ENCODE data around the gene PNPLA6.

PNPLA6 gene

DNA sequence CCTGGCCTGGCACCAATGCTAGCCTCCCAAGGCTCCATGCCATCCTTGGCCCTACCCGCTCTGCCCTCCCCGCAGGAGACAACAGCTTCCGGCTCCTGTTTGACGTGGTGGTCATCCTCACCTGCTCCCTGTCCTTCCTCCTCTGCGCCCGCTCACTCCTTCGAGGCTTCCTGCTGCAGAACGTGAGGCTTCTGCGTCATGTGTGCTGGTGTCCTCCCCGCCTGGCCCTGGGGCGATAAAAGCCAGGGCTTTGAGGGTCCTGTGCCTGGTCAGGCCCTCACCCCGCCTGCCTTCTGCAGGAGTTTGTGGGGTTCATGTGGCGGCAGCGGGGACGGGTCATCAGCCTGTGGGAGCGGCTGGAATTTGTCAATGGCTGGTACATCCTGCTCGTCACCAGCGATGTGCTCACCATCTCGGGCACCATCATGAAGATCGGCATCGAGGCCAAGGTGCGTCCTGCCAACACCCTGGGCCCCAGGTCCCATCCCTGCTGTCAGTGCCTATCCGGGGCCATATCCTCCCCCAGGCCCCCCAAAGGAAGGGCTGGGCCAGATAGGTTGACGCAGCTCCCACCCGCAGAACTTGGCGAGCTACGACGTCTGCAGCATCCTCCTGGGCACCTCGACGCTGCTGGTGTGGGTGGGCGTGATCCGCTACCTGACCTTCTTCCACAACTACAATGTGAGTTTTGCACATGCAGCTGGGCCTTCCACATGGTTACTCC is 6.8 kb upstream of the PNPLA6 start:
- TF ChIP-seq POLR2AphosphoS5 (IDR thresholded peaks at IDR 0.05; ENCODE audit: low read depth, low read length) (no peak), TAF1 (IDR thresholded peaks at IDR 0.05; ENCODE audit: borderline replicate concordance, insufficient read depth, low read length) (no peak), FOXP2 (optimal IDR thresholded peaks at IDR 0.05; ENCODE audit: borderline replicate concordance, extremely low read depth, extremely low read length, insufficient read depth) (no peak), SIN3A (IDR thresholded peaks at IDR 0.05; ENCODE audit: borderline replicate concordance, insufficient read depth, low read length) (no peak)
- TF ChIP-seq, protein P1, sequence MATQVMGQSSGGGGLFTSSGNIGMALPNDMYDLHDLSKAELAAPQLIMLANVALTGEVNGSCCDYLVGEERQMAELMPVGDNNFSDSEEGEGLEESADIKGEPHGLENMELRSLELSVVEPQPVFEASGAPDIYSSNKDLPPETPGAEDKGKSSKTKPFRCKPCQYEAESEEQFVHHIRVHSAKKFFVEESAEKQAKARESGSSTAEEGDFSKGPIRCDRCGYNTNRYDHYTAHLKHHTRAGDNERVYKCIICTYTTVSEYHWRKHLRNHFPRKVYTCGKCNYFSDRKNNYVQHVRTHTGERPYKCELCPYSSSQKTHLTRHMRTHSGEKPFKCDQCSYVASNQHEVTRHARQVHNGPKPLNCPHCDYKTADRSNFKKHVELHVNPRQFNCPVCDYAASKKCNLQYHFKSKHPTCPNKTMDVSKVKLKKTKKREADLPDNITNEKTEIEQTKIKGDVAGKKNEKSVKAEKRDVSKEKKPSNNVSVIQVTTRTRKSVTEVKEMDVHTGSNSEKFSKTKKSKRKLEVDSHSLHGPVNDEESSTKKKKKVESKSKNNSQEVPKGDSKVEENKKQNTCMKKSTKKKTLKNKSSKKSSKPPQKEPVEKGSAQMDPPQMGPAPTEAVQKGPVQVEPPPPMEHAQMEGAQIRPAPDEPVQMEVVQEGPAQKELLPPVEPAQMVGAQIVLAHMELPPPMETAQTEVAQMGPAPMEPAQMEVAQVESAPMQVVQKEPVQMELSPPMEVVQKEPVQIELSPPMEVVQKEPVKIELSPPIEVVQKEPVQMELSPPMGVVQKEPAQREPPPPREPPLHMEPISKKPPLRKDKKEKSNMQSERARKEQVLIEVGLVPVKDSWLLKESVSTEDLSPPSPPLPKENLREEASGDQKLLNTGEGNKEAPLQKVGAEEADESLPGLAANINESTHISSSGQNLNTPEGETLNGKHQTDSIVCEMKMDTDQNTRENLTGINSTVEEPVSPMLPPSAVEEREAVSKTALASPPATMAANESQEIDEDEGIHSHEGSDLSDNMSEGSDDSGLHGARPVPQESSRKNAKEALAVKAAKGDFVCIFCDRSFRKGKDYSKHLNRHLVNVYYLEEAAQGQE (IDR thresholded peaks at IDR 0.05; ENCODE audit: insufficient read depth in 1 of 2, low read depth in 2 of 2, low read length in 2 of 2), result no peak

DNA sequence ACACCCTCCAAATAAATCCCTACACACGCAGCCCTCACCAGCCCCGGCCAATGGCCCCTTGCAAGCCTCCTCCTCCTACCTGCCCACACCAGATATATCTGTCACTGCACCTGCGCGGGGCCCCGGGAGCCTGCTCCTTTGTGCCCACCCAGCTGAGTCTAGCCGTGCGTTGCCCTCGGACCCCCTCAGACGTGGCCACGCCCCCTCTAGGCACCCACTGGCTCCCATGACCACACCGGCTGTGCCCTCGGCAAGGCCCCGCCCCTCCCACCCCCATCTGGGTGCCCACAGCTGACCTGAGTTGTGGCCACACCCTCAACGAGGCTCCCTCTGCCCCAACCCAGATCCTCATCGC is 6.3 kb upstream of the PNPLA6 start:
- TF ChIP-seq SIN3A (IDR thresholded peaks at IDR 0.05; ENCODE audit: borderline replicate concordance, insufficient read depth, low read length) (no peak), FOXP2 (optimal IDR thresholded peaks at IDR 0.05; ENCODE audit: borderline replicate concordance, extremely low read depth, extremely low read length, insufficient read depth) (no peak), POLR2AphosphoS5 (IDR thresholded peaks at IDR 0.05; ENCODE audit: low read depth, low read length) (no peak), TAF1 (IDR thresholded peaks at IDR 0.05; ENCODE audit: borderline replicate concordance, insufficient read depth, low read length) (no peak)
- TF ChIP-seq, protein P1 (IDR thresholded peaks at IDR 0.05; ENCODE audit: insufficient read depth in 1 of 2, low read depth in 2 of 2, low read length in 2 of 2), result no peak

DNA sequence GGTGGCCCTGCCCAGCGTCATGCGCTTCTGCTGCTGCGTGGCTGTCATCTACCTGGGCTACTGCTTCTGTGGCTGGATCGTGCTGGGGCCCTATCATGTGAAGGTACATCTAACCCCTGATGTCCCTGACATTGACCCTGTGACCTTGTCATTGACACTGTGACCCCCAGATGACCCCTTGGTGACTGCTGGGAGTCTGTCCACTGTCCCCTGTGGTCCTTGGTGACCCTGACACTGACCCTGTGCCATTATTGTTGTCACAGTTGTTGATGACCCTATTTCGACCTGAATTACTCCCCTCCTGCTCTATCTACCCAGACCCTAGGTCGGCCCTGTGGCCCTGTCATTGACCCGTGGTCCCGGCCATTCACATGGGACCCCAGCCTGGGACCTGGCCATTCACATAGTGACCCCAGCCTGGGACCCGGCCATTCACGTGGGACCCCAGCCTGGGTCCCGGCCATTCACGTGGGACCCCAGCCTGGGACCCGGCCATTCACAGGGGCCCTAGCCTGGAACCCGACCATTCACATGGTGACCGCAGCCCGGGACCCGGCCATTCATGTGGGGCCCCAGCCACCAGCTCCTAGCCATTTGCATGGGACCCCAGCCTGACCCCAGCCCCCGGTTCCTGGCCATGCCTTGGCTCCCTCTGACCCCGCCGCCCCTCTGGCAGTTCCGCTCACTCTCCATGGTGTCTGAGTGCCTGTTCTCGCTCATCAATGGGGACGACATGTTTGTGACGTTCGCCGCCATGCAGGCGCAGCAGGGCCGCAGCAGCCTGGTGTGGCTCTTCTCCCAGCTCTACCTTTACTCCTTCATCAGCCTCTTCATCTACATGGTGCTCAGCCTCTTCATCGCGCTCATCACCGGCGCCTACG is 5.7 kb upstream of the PNPLA6 start:
- TF ChIP-seq TAF1 (IDR thresholded peaks at IDR 0.05; ENCODE audit: borderline replicate concordance, insufficient read depth, low read length) (no peak), POLR2AphosphoS5 (IDR thresholded peaks at IDR 0.05; ENCODE audit: low read depth, low read length) (no peak), SIN3A (IDR thresholded peaks at IDR 0.05; ENCODE audit: borderline replicate concordance, insufficient read depth, low read length) (no peak), FOXP2 (optimal IDR thresholded peaks at IDR 0.05; ENCODE audit: borderline replicate concordance, extremely low read depth, extremely low read length, insufficient read depth) (no peak)
- TF ChIP-seq, protein P1 (IDR thresholded peaks at IDR 0.05; ENCODE audit: insufficient read depth in 1 of 2, low read depth in 2 of 2, low read length in 2 of 2), result no peak

DNA sequence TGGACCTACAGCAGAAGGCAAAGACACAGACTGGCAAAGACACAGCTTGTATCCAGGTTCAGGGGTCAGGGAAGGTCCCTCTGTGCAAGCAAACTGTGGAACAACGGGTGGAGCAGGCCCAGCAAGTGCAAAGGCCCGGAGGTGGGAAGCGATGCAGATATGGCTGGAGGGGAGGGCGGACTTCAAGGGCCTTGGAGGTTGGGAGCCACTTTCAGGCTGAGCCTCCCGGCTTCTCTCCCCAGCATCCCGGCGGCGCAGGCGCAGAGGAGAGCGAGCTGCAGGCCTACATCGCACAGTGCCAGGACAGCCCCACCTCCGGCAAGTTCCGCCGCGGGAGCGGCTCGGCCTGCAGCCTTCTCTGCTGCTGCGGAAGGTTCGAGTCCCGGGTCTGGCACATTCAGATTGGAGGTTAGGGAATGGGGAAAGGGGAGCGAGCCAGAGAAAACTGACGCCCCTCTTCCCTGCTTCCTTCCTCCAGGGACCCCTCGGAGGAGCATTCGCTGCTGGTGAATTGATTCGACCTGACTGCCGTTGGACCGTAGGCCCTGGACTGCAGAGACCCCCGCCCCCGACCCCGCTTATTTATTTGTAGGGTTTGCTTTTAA is 2.1 kb upstream of the PNPLA6 start:
- TF ChIP-seq TAF1 (IDR thresholded peaks at IDR 0.05; ENCODE audit: borderline replicate concordance, insufficient read depth, low read length) (no peak), POLR2AphosphoS5 (IDR thresholded peaks at IDR 0.05; ENCODE audit: low read depth, low read length) (no peak), SIN3A (IDR thresholded peaks at IDR 0.05; ENCODE audit: borderline replicate concordance, insufficient read depth, low read length) (no peak), FOXP2 (optimal IDR thresholded peaks at IDR 0.05; ENCODE audit: borderline replicate concordance, extremely low read depth, extremely low read length, insufficient read depth) (no peak)
- TF ChIP-seq, protein P1 (IDR thresholded peaks at IDR 0.05; ENCODE audit: insufficient read depth in 1 of 2, low read depth in 2 of 2, low read length in 2 of 2), result no peak

All from PFSK-1 (cell line).